DND-41 (cell line): ENCODE data around the gene GRID2.

ENCODE experiments used
- CTCF ChIP-seq: IDR thresholded peaks from 2 replicates; pipeline ENCODE4 v1.5.1; 2012; ENCODE audit warnings: borderline replicate concordance, low read length, moderate library complexity, mild to moderate bottlenecking; ENCODE audit not compliant: poor library complexity, severe bottlenecking; ENCODE audit errors: extremely low read depth
- EZH2 ChIP-seq: IDR thresholded peaks from 3 replicates; pipeline ENCODE4 v1.6.1; 2012; ENCODE audit warnings: borderline replicate concordance, low read depth, mild to moderate bottlenecking, moderate library complexity, low read length, inconsistent platforms; ENCODE audit not compliant: severe bottlenecking

GRCh38 chr4:93532234-93532633 is 1228.5 kb downstream of the GRID2 start:
- TF ChIP-seq CTCF (no peak), EZH2 (no peak)
